ENCODE measurements around the gene ATP8A1. TPM values are rescaled to one million over a fixed set of nuclear protein-coding genes. Genes with fewer than 3 reads are reported as not detected.
A peak's percentile ranks its signal among the peaks of the same experiment; 100 is the strongest.

The ATP8A1 gene
- total RNA-seq, 6 donors from 2014 or later: 39.5 to 264 (median 144) TPM

DNA sequence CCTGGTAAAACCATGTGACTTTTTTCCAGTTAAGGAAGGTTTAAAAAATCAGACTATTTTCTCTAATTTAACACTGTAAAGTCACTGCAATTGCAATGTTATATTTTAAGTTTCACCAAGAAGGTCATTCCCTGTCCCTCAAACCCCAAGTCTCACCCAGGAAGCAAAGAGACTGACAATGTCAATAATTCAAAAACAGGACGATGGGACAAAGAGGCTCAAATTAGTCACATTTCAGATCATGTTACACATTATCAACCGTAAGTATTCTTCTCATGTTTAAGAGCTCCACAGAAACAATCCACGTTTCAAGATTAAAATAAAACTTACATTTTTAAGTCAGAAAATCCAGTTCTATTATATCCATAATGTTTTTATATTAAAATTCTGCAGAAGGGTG lies 246.5 kb downstream of the ATP8A1 start:
- Histone ChIP-seq H3K9me3 (no peaks in the 10 kb centered on the region), H3K27me3 (no peaks in the 10 kb centered on the region), H3K27ac (no peak overlapping the region), H3K36me3 (peaks cover 0 to 8% (median 2%) of the 10 kb centered on the region in 4 donors), H3K4me1 (no peaks in the 10 kb centered on the region), H3K4me3 (no peak overlapping the region)
- ATAC-seq (ENCODE audit: low FRiP score in 2 of 2): no peak
- no peak for DNase-seq
- WGBS, 2 donors: 74 to 83% methylated on average over 3 of the region's 3 CpGs
- TF ChIP-seq EP300 (IDR thresholded peaks at IDR 0.05): no peak
- TF ChIP-seq POLR2A (IDR thresholded peaks at IDR 0.05): no peak
- TF ChIP-seq, protein P1, sequence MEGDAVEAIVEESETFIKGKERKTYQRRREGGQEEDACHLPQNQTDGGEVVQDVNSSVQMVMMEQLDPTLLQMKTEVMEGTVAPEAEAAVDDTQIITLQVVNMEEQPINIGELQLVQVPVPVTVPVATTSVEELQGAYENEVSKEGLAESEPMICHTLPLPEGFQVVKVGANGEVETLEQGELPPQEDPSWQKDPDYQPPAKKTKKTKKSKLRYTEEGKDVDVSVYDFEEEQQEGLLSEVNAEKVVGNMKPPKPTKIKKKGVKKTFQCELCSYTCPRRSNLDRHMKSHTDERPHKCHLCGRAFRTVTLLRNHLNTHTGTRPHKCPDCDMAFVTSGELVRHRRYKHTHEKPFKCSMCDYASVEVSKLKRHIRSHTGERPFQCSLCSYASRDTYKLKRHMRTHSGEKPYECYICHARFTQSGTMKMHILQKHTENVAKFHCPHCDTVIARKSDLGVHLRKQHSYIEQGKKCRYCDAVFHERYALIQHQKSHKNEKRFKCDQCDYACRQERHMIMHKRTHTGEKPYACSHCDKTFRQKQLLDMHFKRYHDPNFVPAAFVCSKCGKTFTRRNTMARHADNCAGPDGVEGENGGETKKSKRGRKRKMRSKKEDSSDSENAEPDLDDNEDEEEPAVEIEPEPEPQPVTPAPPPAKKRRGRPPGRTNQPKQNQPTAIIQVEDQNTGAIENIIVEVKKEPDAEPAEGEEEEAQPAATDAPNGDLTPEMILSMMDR (IDR thresholded peaks at IDR 0.05): no peak
- no peak for TF ChIP-seq POLR2AphosphoS5 (IDR thresholded peaks at IDR 0.05)

DNA sequence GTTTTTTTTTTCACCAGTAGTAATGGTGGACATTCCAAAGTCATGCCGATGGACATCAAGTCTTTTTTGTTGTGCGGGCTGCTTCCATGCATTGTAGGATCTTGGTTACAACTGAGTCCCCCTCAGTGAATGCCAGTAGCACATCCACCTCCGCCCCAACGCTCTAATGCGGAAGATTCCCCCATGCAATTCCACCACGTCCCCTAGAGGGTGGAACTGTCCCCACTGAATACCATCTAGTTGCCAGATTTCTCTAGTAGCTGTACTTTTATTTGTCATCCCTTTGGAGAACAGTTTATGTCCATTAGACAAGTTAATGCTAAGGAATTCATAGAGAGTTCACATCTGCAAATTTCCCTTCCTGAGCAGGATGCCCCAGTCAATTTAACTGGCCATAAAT lies 252.9 kb downstream of the ATP8A1 start:
- ATAC-seq (ENCODE audit: low FRiP score in 2 of 2) (no peak), DNase-seq (no peak)
- 82 to 85% methylated on average over 6 of the region's 6 CpGs for WGBS, 2 donors
- Histone ChIP-seq H3K9me3 (no peaks in the 10 kb centered on the region), H3K27me3 (peaks cover 0 to 9% (median 5%) of the 10 kb centered on the region in 4 donors), H3K4me1 (peaks cover under 1 to 9% (median 4%) of the 10 kb centered on the region in 4 donors), H3K36me3 (no peaks in the 10 kb centered on the region), H3K27ac (no peak overlapping the region), H3K4me3 (no peak overlapping the region)
- no peak for TF ChIP-seq POLR2AphosphoS5 (IDR thresholded peaks at IDR 0.05)
- no peak for TF ChIP-seq EP300 (IDR thresholded peaks at IDR 0.05)
- TF ChIP-seq, protein P1 (IDR thresholded peaks at IDR 0.05): no peak
- no peak for TF ChIP-seq POLR2A (IDR thresholded peaks at IDR 0.05)

DNA sequence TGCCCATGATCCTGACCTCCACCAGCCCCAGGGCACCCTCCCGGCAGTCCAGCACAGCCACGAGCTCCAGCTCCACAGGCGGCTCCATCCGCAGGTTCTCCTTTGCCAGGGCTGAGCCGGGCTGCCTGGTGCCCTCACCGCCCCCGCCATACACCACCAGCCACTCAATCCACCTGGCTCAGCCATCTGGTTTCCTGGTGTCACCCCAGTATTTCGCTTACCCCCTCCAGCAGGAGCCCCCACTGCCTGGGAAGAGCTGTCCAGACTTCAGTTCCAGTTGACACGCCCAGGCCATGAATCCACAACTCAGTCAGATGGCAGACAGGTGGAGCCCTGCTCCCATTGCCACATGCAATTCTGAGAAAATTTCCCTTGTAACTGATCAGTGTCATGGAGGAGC lies 255.7 kb downstream of the ATP8A1 start:
- WGBS, 2 donors: 35 to 79% methylated on average over 6 of the region's 9 CpGs
- TF ChIP-seq POLR2A (IDR thresholded peaks at IDR 0.05): no peak
- TF ChIP-seq, protein P1 (IDR thresholded peaks at IDR 0.05): no peak
- TF ChIP-seq POLR2AphosphoS5 (IDR thresholded peaks at IDR 0.05): no peak
- no peak for TF ChIP-seq EP300 (IDR thresholded peaks at IDR 0.05)
- peak in 1 of 2 donors; percentile 12 for ATAC-seq (ENCODE audit: low FRiP score in 2 of 2)
- H3K27me3 ChIP-seq: peaks cover 0 to 32% (median 17%) of the 10 kb centered on the region in 4 donors
- no peak overlapping the region for H3K4me3 ChIP-seq
- no peaks in the 10 kb centered on the region for H3K36me3 ChIP-seq
- H3K4me1 ChIP-seq: peaks cover 27 to 36% (median 30%) of the 10 kb centered on the region in 4 donors
- no peaks in the 10 kb centered on the region for H3K9me3 ChIP-seq
- no peak overlapping the region for H3K27ac ChIP-seq
- DNase-seq: peak in 1 of 2 donors; percentile 56

DNA sequence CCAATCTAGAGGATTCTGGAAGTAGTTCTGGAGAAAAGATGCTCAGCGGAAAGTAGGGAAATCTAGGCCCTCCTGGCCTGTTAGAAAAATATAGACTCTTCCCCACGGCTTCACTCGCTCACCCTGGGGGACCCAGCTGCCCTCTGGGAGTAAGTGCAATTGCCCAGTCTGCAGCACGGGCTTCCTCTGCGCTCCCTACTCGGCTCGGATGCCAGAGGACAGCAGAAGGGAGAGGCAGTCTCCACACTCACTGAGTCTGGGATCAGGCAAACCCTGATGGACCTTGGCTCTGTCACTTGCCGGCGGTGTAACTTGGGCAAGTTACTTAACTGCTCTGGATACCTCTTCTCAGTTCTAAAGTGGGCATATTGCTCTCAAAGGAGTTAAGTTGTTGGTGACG lies 257.5 kb downstream of the ATP8A1 start:
- Histone ChIP-seq H3K36me3 (no peaks in the 10 kb centered on the region), H3K4me1 (peaks cover 27 to 36% (median 30%) of the 10 kb centered on the region in 4 donors), H3K9me3 (no peaks in the 10 kb centered on the region), H3K4me3 (peak overlapping the region in 3 of 4 donors; percentile 35 to 57 (median 55)), H3K27me3 (peaks cover 0 to 32% (median 17%) of the 10 kb centered on the region in 4 donors), H3K27ac (no peak overlapping the region)
- ATAC-seq (ENCODE audit: low FRiP score in 2 of 2): peak; percentile 7 to 11
- WGBS, 2 donors: 19 to 20% methylated on average over 9 to 10 of the region's 10 CpGs
- no peak for DNase-seq
- TF ChIP-seq, protein P1 (IDR thresholded peaks at IDR 0.05): no peak
- TF ChIP-seq EP300 (IDR thresholded peaks at IDR 0.05) (no peak), POLR2A (IDR thresholded peaks at IDR 0.05) (no peak), POLR2AphosphoS5 (IDR thresholded peaks at IDR 0.05) (no peak)

DNA sequence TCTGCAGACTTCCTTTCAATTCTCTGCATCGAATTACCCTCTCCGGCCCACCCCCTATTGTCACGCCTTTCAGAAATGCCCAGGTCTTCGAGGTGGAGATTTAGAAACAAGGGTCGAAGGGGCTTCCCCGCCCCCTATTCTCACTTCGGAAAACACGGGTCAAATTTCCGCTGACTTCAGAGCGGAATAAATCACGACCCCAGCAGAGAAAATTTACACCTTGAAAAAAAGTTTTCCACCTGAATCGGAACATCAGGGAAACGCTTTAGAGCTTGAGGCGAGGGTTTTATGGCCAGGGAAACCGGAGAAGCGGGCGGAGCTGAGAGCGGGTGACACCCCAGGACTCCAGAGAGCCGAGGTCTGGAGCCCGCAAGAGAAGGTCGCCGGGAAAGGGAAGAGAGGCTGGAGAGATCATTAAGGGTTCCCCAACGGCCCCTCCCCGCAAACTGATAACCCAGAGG lies 258.0 kb downstream of the ATP8A1 start:
- Histone ChIP-seq H3K9me3 (no peaks in the 10 kb centered on the region), H3K4me1 (peaks cover 27 to 36% (median 30%) of the 10 kb centered on the region in 4 donors), H3K36me3 (no peaks in the 10 kb centered on the region), H3K27ac (no peak overlapping the region), H3K27me3 (peaks cover 0 to 32% (median 17%) of the 10 kb centered on the region in 4 donors), H3K4me3 (peak overlapping the region in 3 of 4 donors; percentile 35 to 57 (median 55))
- WGBS, 2 donors: 5 to 8% methylated on average over 24 of the region's 24 CpGs
- no peak for ATAC-seq (ENCODE audit: low FRiP score in 2 of 2)
- DNase-seq: no peak
- TF ChIP-seq POLR2AphosphoS5 (IDR thresholded peaks at IDR 0.05) (no peak), EP300 (IDR thresholded peaks at IDR 0.05) (no peak), POLR2A (IDR thresholded peaks at IDR 0.05) (no peak)
- TF ChIP-seq, protein P1 (IDR thresholded peaks at IDR 0.05): no peak

Data from upper lobe of left lung (tissue), 6 donors.